Hepatocyte (in vitro differentiated cells): ENCODE results near the gene SDF2L1. TPM values are rescaled to one million over a fixed set of nuclear protein-coding genes. Genes with fewer than 3 reads are reported as not detected.

Experiments used
- DNase-seq: peaks from one replicate; pipeline ENCODE4 v3.0.0-alpha.2; 2016; ENCODE audit warnings: low spot score
- H2AFZ ChIP-seq: fragments of 200-600 bp; sonication (generic); 2 replicates; pipeline ENCODE4 v1.6.0; 2016; ENCODE audit warnings: antibody characterized with exemption, mild to moderate bottlenecking
- H3K27ac ChIP-seq: fragments of 200-600 bp; sonication (generic); 2 replicates; pipeline ENCODE4 v1.5.1; 2016; ENCODE audit warnings: mild to moderate bottlenecking
- H3K27me3 ChIP-seq: fragments of 200-600 bp; sonication (generic); 2 replicates; pipeline ENCODE4 v1.6.1; 2016
- H3K36me3 ChIP-seq: fragments of 200-600 bp; sonication (generic); replicated peaks from 2 replicates; pipeline ENCODE4 v1.5.1; 2016; ENCODE audit warnings: low read depth; ENCODE audit not compliant: insufficient read depth
- H3K4me1 ChIP-seq: fragments of 200-600 bp; sonication (generic); 2 replicates; pipeline ENCODE4 v1.5.1; 2016; ENCODE audit warnings: mild to moderate bottlenecking, moderate library complexity; ENCODE audit not compliant: insufficient read depth
- H3K4me2 ChIP-seq: fragments of 200-600 bp; sonication (generic); 2 replicates; pipeline ENCODE4 v1.6.0; 2016
- H3K4me3 ChIP-seq: fragments of 200-600 bp; sonication (generic); 2 replicates; pipeline ENCODE4 v1.5.1; 2016; ENCODE audit warnings: mild to moderate bottlenecking
- H3K79me2 ChIP-seq: fragments of 200-600 bp; sonication (generic); 2 replicates; pipeline ENCODE4 v1.6.0; 2017; ENCODE audit warnings: mild to moderate bottlenecking
- H3K9me2 ChIP-seq: fragments of 200-600 bp; sonication (generic); replicated peaks from 2 replicates; pipeline ENCODE4 v1.6.0; 2017; ENCODE audit warnings: mild to moderate bottlenecking; ENCODE audit not compliant: insufficient read depth
- H3K9me3 ChIP-seq: fragments of 200-600 bp; sonication (generic); 2 replicates; pipeline ENCODE4 v1.5.1; 2016; ENCODE audit warnings: low read depth, mild to moderate bottlenecking
- H4K20me1 ChIP-seq: fragments of 200-600 bp; sonication (generic); 2 replicates; pipeline ENCODE4 v1.6.0; 2016; ENCODE audit warnings: mild to moderate bottlenecking; ENCODE audit not compliant: insufficient read depth, poor library complexity, severe bottlenecking
- CTCF ChIP-seq: fragments of 200-600 bp; sonication (generic); IDR thresholded peaks from 2 replicates; pipeline ENCODE4 v1.5.1; 2016; ENCODE audit warnings: antibody characterized with exemption, mild to moderate bottlenecking; ENCODE audit not compliant: poor library complexity
- EZH2 ChIP-seq: fragments of 200-600 bp; sonication (generic); IDR thresholded peaks from 2 replicates; pipeline ENCODE4 v1.6.1; 2016; ENCODE audit warnings: antibody characterized with exemption, mild to moderate bottlenecking, borderline replicate concordance
- EZH2phosphoT487 ChIP-seq: fragments of 200-600 bp; sonication (generic); IDR thresholded peaks from one replicate; pipeline ENCODE4 v1.6.1; 2018; ENCODE audit warnings: antibody characterized with exemption, mild to moderate bottlenecking, low read depth, moderate library complexity; ENCODE audit not compliant: unreplicated experiment, severe bottlenecking
- WGBS: methylation state at CpG from one replicate; pipeline ENCODE4 v1.1.6; 2016; ENCODE audit warnings: low lambda C conversion rate; ENCODE audit errors: missing lambda C conversion rate; 5-methylcytosine and 5-hydroxymethylcytosine counted together
- polyA plus RNA-seq: library from polyadenylated mRNA; unstranded; fragments of >200 nt; fragmentation: Nextera tagmentation; extraction: Ambion mirVana; gene quantifications from 2 replicates; pipeline ENCODE4 v1.2.1, GENCODE V29; 2016
- total RNA-seq: library from RNA; depleted of rRNA; stranded (reverse); fragments of >200 nt; gene quantifications from 2 replicates; pipeline ENCODE4 v1.2.3, GENCODE V29; 2014

SDF2L1 gene
- total and polyA plus RNA-seq, 2 experiments from 2014 or later, result 38.2 to 139 TPM

- peak within 1 kb of the TSS; percentile 63 for H2AFZ ChIP-seq
- no peaks in the 10 kb centered on the region for H3K36me3 ChIP-seq
- 2% methylated on average over 84 of the region's 93 CpGs for WGBS
- no peaks in the 10 kb centered on the region for H3K9me2 ChIP-seq
- peaks cover 2% of the 10 kb centered on the region for H3K4me1 ChIP-seq
- H3K4me3 ChIP-seq, result peak within 1 kb of the TSS; percentile 84
- H3K4me2 ChIP-seq, result peak within 1 kb of the TSS; percentile 85
- H4K20me1 ChIP-seq, result peaks cover 31% of the 10 kb centered on the region
- H3K27ac ChIP-seq, result peak within 1 kb of the TSS; percentile 87
- peaks cover 30% of the 10 kb centered on the region for H3K79me2 ChIP-seq
- H3K27me3 ChIP-seq, result no peaks in the 10 kb centered on the region
- peak; percentile 57 for TF ChIP-seq CTCF
- TF ChIP-seq EZH2, result no peak
- DNase-seq, result peak; percentile 97
- no peaks in the 10 kb centered on the region for H3K9me3 ChIP-seq
Observed at GRCh38 chr22:21629255-21630149, 12.6 kb upstream of the SDF2L1 start, which contains the start of gene YDJC. TSS of gene YDJC (minus strand) at chr22:21630022. CDS start at chr22:21630014, 8 bp downstream.

- Histone ChIP-seq H3K9me3 (no peaks in the 10 kb centered on the region), H3K4me3 (no peak overlapping the region), H2AFZ (no peak overlapping the region), H3K79me2 (peaks cover 22% of the 10 kb centered on the region), H3K27ac (no peak overlapping the region), H3K36me3 (no peaks in the 10 kb centered on the region), H3K4me1 (peaks cover 2% of the 10 kb centered on the region), H3K27me3 (no peaks in the 10 kb centered on the region), H3K4me2 (no peak overlapping the region), H4K20me1 (peaks cover 17% of the 10 kb centered on the region), H3K9me2 (no peaks in the 10 kb centered on the region)
- WGBS, result 89% methylated on average over 4 of the region's 4 CpGs
- no peak for DNase-seq
- no peak for TF ChIP-seq CTCF
- TF ChIP-seq EZH2, result no peak
- TF ChIP-seq EZH2phosphoT487, result no peak
Observed at GRCh38 chr22:21631025-21631424, 11.1 kb upstream of the SDF2L1 start.

GRCh38 chr22:21632237-21632895, 9.7 kb upstream of the SDF2L1 start, which contains the start of gene CCDC116:
TSS of gene CCDC116 (plus strand) at chr22:21632760. CDS start at chr22:21633182, 422 bp downstream.
- TF ChIP-seq EZH2phosphoT487 (no peak), EZH2 (no peak), CTCF (no peak)
- no peak for DNase-seq
- Histone ChIP-seq H3K27ac (no peak within 1 kb of the TSS), H3K4me3 (no peak within 1 kb of the TSS), H3K36me3 (no peaks in the 10 kb centered on the region), H3K4me2 (no peak within 1 kb of the TSS), H3K9me2 (no peaks in the 10 kb centered on the region), H2AFZ (no peak within 1 kb of the TSS), H3K4me1 (peaks cover 2% of the 10 kb centered on the region), H4K20me1 (peaks cover 10% of the 10 kb centered on the region), H3K27me3 (no peaks in the 10 kb centered on the region), H3K79me2 (peaks cover 17% of the 10 kb centered on the region), H3K9me3 (no peaks in the 10 kb centered on the region)
- WGBS, result 90% methylated on average over 24 of the region's 27 CpGs
